Activated CD4-positive, alpha-beta T cell treated with anti-CD3 and anti-CD28 coated beads, Interleukin-2, amount 10 ng/mL, durations not matched to agents 7 days and 5 days (primary cell): ENCODE results near the gene DCBLD2. TPM values are rescaled to one million over a fixed set of nuclear protein-coding genes. Genes with fewer than 3 reads are reported as not detected.

Source experiments
- CTCF ChIA-PET: fragments of 350-600 bp; sonication (Branson Sonifier 250); formaldehyde crosslinking; loops from one replicate; lab custom pipeline; 2021; ENCODE audit warnings: antibody characterized with exemption; lab: Charles Lee
- POLR2A ChIA-PET: fragments of 350-600 bp; sonication (Branson Sonifier 250); formaldehyde crosslinking; loops from one replicate; lab custom pipeline; 2021; ENCODE audit warnings: antibody characterized with exemption; lab: Charles Lee
- DNase-seq: peaks from one replicate; pipeline ENCODE4 v3.0.0-alpha.2; 2020
- H3K27ac Mint-ChIP-seq: one replicate; pipeline ENCODE4 v1.8.0; 2021; ENCODE audit warnings: mild to moderate bottlenecking, moderate library complexity, mixed read lengths
- H3K27me3 Mint-ChIP-seq: one replicate; pipeline ENCODE4 v1.8.0; 2021; ENCODE audit warnings: mixed read lengths
- H3K36me3 Mint-ChIP-seq: one replicate; pipeline ENCODE4 v1.8.0; 2021; ENCODE audit warnings: low read depth, mixed read lengths
- H3K4me1 Mint-ChIP-seq: one replicate; pipeline ENCODE4 v1.8.0; 2021; ENCODE audit warnings: mixed read lengths
- H3K4me3 Mint-ChIP-seq: one replicate; pipeline ENCODE4 v1.8.0; 2021; ENCODE audit warnings: mild to moderate bottlenecking, moderate library complexity, mixed read lengths
- H3K9me3 Mint-ChIP-seq: one replicate; pipeline ENCODE4 v1.8.0; 2021; ENCODE audit warnings: mixed read lengths
- total RNA-seq, 2 experiments: library from RNA; stranded (reverse); gene quantifications; one replicate each; pipeline ENCODE4 v1.2.3, GENCODE V29; 2021

DCBLD2 gene
- total RNA-seq, 2 experiments from 2014 or later: 3.2 to 3.9 TPM

- no peak for DNase-seq
- H3K9me3 Mint-ChIP-seq: no peaks in the 10 kb centered on the region
- peaks cover 23% of the 10 kb centered on the region for H3K27me3 Mint-ChIP-seq
- H3K36me3 Mint-ChIP-seq: no peaks in the 10 kb centered on the region
- H3K27ac Mint-ChIP-seq: no peak overlapping the region
- H3K4me3 Mint-ChIP-seq: no peak overlapping the region
- no peaks in the 10 kb centered on the region for H3K4me1 Mint-ChIP-seq
- POLR2A ChIA-PET: no interaction called here
- CTCF ChIA-PET: no interaction called here
Measured at GRCh38 chr3:98791341-98792325, 109.9 kb downstream of the DCBLD2 start.

GRCh38 chr3:98788651-98789050 lies 112.8 kb downstream of the DCBLD2 start:
- POLR2A ChIA-PET: no interaction called here
- CTCF ChIA-PET: interaction anchor here (1.4 kb wide), 1 partner anchor 9 kb away, joined by 3 read pairs; no protein-coding TSS in a partner anchor

GRCh38 chr3:98787181-98787580 lies 114.3 kb downstream of the DCBLD2 start:
- H3K4me3 Mint-ChIP-seq: no peak overlapping the region
- H3K36me3 Mint-ChIP-seq: no peaks in the 10 kb centered on the region
- H3K9me3 Mint-ChIP-seq: no peaks in the 10 kb centered on the region
- H3K27me3 Mint-ChIP-seq: peaks cover 26% of the 10 kb centered on the region
- POLR2A ChIA-PET: no interaction called here
- CTCF ChIA-PET: interaction anchor here (0.6 kb wide), 1 partner anchor 186 kb away, joined by 3 read pairs; no protein-coding TSS in a partner anchor
- H3K27ac Mint-ChIP-seq: no peak overlapping the region
- no peaks in the 10 kb centered on the region for H3K4me1 Mint-ChIP-seq
- DNase-seq: no peak

More at GRCh38 chr3:98788651-98789050, 112.8 kb downstream of the DCBLD2 start:
- peaks cover 26% of the 10 kb centered on the region for H3K27me3 Mint-ChIP-seq
- no peaks in the 10 kb centered on the region for H3K36me3 Mint-ChIP-seq
- DNase-seq: no peak
- no peaks in the 10 kb centered on the region for H3K4me1 Mint-ChIP-seq
- no peaks in the 10 kb centered on the region for H3K9me3 Mint-ChIP-seq
- H3K4me3 Mint-ChIP-seq: no peak overlapping the region
- no peak overlapping the region for H3K27ac Mint-ChIP-seq

DNA sequence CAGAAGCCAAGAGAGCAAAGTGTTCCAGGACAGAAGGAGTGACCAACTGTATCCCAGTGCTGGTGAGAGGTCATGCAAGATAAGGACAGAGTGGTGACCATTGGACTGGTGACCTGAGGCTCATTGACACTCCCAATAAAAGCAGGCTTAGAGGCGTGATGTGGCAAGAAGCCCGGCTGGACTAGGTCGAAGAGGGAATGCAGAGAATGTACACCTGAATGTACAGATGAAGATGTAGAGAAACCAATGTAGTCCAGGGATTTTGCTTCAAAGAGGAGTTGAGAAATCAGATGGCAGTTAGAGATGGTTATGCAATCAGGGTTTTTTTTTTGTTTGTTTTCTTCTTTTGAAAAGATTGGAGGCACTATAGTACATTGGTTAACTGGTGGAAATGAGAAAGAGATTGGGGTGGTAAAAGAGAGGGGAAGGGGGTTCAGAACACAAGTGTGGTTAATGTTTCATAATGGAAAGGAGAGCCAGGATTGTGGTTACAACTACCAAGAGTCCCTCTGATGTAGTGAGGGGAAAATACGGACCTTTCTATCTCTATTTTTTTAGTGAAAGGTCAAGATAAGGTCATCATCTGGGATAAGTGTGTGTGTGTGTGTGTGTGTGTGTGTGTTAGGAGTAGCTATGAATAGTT lies 115.0 kb downstream of the DCBLD2 start:
- DNase-seq: no peak
- H3K4me1 Mint-ChIP-seq: no peaks in the 10 kb centered on the region
- no peak overlapping the region for H3K4me3 Mint-ChIP-seq
- ChIA-PET CTCF (interaction anchor here (0.6 kb wide), 1 partner anchor 187 kb away, joined by 3 read pairs; no protein-coding TSS in a partner anchor), POLR2A (no interaction called here)
- no peaks in the 10 kb centered on the region for H3K36me3 Mint-ChIP-seq
- H3K27ac Mint-ChIP-seq: no peak overlapping the region
- no peaks in the 10 kb centered on the region for H3K9me3 Mint-ChIP-seq
- H3K27me3 Mint-ChIP-seq: peaks cover 24% of the 10 kb centered on the region

DNA sequence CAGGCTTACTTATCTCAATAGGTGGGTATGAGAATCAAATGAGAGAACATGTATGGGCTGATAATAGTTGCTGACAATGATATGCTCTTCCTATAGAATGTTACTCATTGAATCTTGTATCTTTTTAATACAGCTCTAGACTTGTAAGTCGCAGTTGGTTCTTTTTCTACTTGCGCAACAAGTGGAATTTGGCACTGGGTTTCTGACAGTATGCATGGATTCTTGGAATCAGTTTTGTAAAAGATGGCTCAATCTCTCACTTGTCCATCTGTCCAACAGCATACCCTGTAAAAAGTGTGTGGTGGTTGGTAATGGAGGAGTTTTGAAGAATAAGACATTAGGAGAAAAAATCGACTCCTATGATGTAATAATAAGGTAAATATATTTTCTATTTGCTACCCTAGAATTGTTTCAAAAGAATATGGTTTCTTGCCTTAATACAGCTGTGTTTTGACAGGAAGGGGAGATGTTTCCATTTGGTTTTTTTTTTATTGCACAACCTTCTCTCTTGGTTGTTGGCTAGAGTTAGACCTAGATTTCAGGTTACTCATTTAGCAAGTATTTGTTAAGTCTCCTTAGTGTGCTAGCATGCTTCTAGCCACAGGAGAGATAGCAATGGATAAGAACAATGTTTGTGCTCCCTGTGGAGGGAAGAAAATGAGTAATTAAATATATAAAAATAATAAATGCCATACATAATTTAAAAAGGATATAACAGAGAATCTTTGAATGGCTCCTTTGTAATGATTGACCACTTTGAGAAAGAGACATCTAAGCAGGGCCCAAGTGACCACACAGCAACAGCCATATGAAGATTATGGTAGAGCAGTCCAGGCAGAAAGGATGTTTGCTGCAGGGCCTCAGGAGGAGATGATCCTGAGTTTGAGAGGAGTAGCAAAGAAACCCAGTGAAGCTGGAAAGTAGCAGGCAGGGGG lies 116.6 kb downstream of the DCBLD2 start:
- H3K27me3 Mint-ChIP-seq: peaks cover 17% of the 10 kb centered on the region
- no peaks in the 10 kb centered on the region for H3K9me3 Mint-ChIP-seq
- POLR2A ChIA-PET: no interaction called here
- DNase-seq: no peak
- H3K36me3 Mint-ChIP-seq: no peaks in the 10 kb centered on the region
- CTCF ChIA-PET: interaction anchor here (0.6 kb wide), 1 partner anchor 73 kb away, joined by 3 read pairs; no protein-coding TSS in a partner anchor
- no peak overlapping the region for H3K27ac Mint-ChIP-seq
- no peak overlapping the region for H3K4me3 Mint-ChIP-seq
- no peaks in the 10 kb centered on the region for H3K4me1 Mint-ChIP-seq

DNA sequence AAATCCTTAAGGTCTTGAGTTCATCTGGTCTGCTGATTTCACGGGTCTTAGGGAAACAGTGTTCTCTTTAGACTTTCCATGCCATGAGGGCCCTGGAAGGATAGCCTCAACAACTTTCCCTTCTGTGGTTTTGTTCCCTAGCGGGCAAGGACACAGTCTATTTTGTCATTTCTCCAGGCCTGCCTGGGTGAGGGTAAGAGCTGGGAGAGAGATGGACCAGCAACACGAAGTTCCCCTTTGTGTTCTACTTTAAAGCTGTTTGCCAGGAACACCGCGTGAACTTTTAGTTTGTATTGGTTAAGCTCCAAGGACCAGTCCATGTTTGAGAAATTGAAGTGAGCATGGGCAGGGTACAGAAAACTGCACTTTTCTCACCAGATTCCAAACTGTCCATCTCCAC lies 117.5 kb downstream of the DCBLD2 start:
- Mint-ChIP-seq H3K4me3 (no peak overlapping the region), H3K4me1 (peaks cover 2% of the 10 kb centered on the region), H3K27me3 (peaks cover 11% of the 10 kb centered on the region), H3K36me3 (no peaks in the 10 kb centered on the region), H3K27ac (no peak overlapping the region), H3K9me3 (no peaks in the 10 kb centered on the region)
- no peak for DNase-seq
- POLR2A ChIA-PET: no interaction called here
- CTCF ChIA-PET: no interaction called here

GRCh38 chr3:98782824-98783500 lies 118.5 kb downstream of the DCBLD2 start:
- Mint-ChIP-seq H3K27ac (no peak overlapping the region), H3K4me3 (no peak overlapping the region), H3K27me3 (peaks cover 9% of the 10 kb centered on the region), H3K4me1 (peaks cover 10% of the 10 kb centered on the region), H3K9me3 (no peaks in the 10 kb centered on the region), H3K36me3 (no peaks in the 10 kb centered on the region)
- CTCF ChIA-PET: no interaction called here
- no peak for DNase-seq
- POLR2A ChIA-PET: no interaction called here

GRCh38 chr3:98780343-98780742 lies 121.2 kb downstream of the DCBLD2 start:
- H3K36me3 Mint-ChIP-seq: no peaks in the 10 kb centered on the region
- H3K4me3 Mint-ChIP-seq: no peak overlapping the region
- peaks cover 10% of the 10 kb centered on the region for H3K27me3 Mint-ChIP-seq
- peaks cover 10% of the 10 kb centered on the region for H3K4me1 Mint-ChIP-seq
- ChIA-PET POLR2A (no interaction called here), CTCF (no interaction called here)
- H3K9me3 Mint-ChIP-seq: no peaks in the 10 kb centered on the region
- H3K27ac Mint-ChIP-seq: no peak overlapping the region
- no peak for DNase-seq

DNA sequence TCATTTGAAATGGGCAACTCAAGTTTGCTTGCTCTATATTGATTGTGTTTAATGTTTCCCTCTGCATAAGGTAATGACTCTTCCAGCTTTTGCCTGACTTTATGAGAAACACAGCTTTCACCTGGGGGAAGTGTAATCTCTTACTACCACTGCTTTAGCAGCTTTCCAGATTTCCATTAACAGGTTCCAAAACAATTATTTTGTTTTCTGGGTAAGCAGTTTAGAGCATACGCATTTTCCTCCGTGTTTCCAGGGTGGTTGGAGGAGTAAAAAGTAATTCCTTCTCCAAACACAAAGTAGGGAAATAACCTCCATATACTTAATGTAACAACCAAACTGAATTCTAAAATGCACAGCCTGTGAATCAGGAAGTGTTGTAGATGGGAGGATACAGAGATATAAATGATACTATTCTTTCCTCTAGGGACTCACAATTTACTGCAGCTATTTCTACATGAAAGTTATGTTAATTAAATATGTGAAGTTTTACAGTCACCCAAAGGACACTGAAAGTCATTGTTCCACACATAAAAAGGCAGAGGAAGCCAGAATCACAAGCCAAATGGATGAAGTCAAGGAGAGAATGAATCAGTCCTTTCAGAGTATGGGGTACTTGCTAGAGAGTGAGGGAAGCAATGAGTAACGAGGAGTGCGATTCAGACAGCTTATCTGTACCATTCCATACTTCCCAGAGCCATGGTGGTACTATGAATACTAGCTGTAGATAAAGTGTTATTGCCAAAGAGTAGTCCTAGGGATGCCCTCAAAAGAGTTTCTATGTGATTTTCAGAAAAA lies 121.8 kb downstream of the DCBLD2 start:
- Mint-ChIP-seq H3K27ac (no peak overlapping the region), H3K36me3 (no peaks in the 10 kb centered on the region), H3K27me3 (peaks cover 10% of the 10 kb centered on the region), H3K4me3 (no peak overlapping the region), H3K9me3 (no peaks in the 10 kb centered on the region), H3K4me1 (peaks cover 10% of the 10 kb centered on the region)
- CTCF ChIA-PET: interaction anchor here (0.6 kb wide), 1 partner anchor 9 kb away, joined by 3 read pairs; no protein-coding TSS in a partner anchor
- no peak for DNase-seq
- POLR2A ChIA-PET: no interaction called here

- H3K4me1 Mint-ChIP-seq: peaks cover 10% of the 10 kb centered on the region
- peaks cover 14% of the 10 kb centered on the region for H3K27me3 Mint-ChIP-seq
- no peaks in the 10 kb centered on the region for H3K36me3 Mint-ChIP-seq
- ChIA-PET POLR2A (no interaction called here), CTCF (interaction anchor here (0.6 kb wide), 1 partner anchor 9 kb away, joined by 3 read pairs; no protein-coding TSS in a partner anchor)
- H3K27ac Mint-ChIP-seq: no peak overlapping the region
- no peaks in the 10 kb centered on the region for H3K9me3 Mint-ChIP-seq
- no peak overlapping the region for H3K4me3 Mint-ChIP-seq
- DNase-seq: no peak
Measured at GRCh38 chr3:98778852-98779413, 122.6 kb downstream of the DCBLD2 start.

DNA sequence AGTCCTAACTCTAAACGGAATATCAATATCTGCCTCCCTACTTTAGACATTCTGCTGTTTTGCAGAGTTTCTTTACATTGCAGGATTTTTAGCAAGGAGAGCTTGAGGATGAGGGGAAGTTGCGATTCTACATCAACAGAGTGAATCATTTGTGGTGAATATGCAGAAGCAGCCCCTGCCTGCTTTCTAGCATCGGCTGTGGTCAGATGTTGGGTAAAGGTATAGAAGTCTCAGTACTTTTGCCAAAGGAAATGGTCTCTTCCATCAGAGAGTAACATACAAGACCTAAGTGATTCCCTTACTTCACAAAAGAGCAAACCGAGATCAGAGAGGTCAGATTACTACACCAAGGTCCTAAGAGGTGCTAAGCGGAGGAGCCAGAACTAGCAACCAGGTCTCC lies 123.1 kb downstream of the DCBLD2 start:
- H3K4me3 Mint-ChIP-seq: no peak overlapping the region
- H3K36me3 Mint-ChIP-seq: no peaks in the 10 kb centered on the region

More for the DNA sequence above, 123.1 kb downstream of the DCBLD2 start:
- H3K27ac Mint-ChIP-seq: no peak overlapping the region
- POLR2A ChIA-PET: no interaction called here
- H3K4me1 Mint-ChIP-seq: peaks cover 10% of the 10 kb centered on the region
- peaks cover 17% of the 10 kb centered on the region for H3K27me3 Mint-ChIP-seq
- DNase-seq: no peak
- no peaks in the 10 kb centered on the region for H3K9me3 Mint-ChIP-seq
- CTCF ChIA-PET: interaction anchor here (1.0 kb wide), 1 partner anchor 9 kb away, joined by 3 read pairs; no protein-coding TSS in a partner anchor
